Thyroid gland (tissue), 4 donors: ENCODE data around the gene EIF3B.

Source experiments
- CTCF ChIP-seq, 6 experiments: fragments of 200-600 bp in 3 of 6; fragments of 450-650 bp in 3 of 6; sonication (generic) in 3 of 6; IDR thresholded peaks; one replicate each; pipeline ENCODE4 v1.5.1; 2016 to 2019; ENCODE audit warnings: antibody characterized with exemption in 6 of 6, mild to moderate bottlenecking in 2 of 6, inconsistent platforms in 1 of 6, moderate library complexity in 1 of 6
- POLR2A ChIP-seq, 2 donors: fragments of 450-650 bp; IDR thresholded peaks; one replicate each; pipeline ENCODE4 v1.6.1; 2017; ENCODE audit warnings: antibody characterized with exemption in 2 of 2, mild to moderate bottlenecking in 2 of 2, moderate library complexity in 1 of 2

GRCh38 chr7:2357165-2357564 lies 2.5 kb downstream of the EIF3B start:
- TF ChIP-seq CTCF (IDR thresholded peaks at IDR 0.05) (no peak), POLR2A (IDR thresholded peaks at IDR 0.05) (no peak)
